Panc1 (cell line): ENCODE measurements around the gene SFN. TPM values are rescaled to one million over a fixed set of nuclear protein-coding genes. Genes with fewer than 3 reads are reported as not detected.
A peak's percentile ranks its signal among the peaks of the same experiment; 100 is the strongest.
"Not testable (repeated sequence)": the region's sequence is repeated elsewhere in the genome, so short reads cannot be mapped to it uniquely, and the experiment has no call there.

Experiments
- ATAC-seq: fragments of 200-7000 bp; cut with Tn5 transposase; 2 replicates; pipeline ENCODE4 v1.9.1; 2020; ENCODE audit warnings: mild to moderate bottlenecking, moderate library complexity
- BruUV-seq: library from RNA; stranded (reverse); fragments of 400-500 nt; replicated peaks from 2 replicates; lab custom pipeline; 2021; lab: Mats Ljungman, UMichigan
- CTCF ChIA-PET: fragments of 300-600 bp; sonication (Branson Sonifier 250); formaldehyde crosslinking; loops from one replicate; lab custom pipeline; 2022; ENCODE audit warnings: antibody characterized with exemption; lab: Charles Lee
- POLR2A ChIA-PET: fragments of 300-600 bp; sonication (Branson Sonifier 250); formaldehyde crosslinking; loops from one replicate; lab custom pipeline; 2022; ENCODE audit warnings: antibody characterized with exemption; lab: Charles Lee
- DNase-seq: peaks from one replicate; pipeline ENCODE4 v3.0.0-alpha.2; 2010; ENCODE audit warnings: low read depth, low spot score
- H3K27ac ChIP-seq: 2 replicates; pipeline ENCODE4 v1.5.1; 2011; ENCODE audit warnings: mild to moderate bottlenecking, low read length, inconsistent platforms
- H3K27me3 ChIP-seq: fragments of 200-500 bp; sonication (Bioruptor generic); 2 replicates; pipeline ENCODE4 v1.6.0; 2014; ENCODE audit warnings: low read length, inconsistent platforms; ENCODE audit not compliant: control insufficient read depth, insufficient read depth
- H3K36me3 ChIP-seq: fragments of 200-500 bp; sonication (Bioruptor generic); 2 replicates; pipeline ENCODE4 v1.5.1; 2014; ENCODE audit warnings: inconsistent platforms, mild to moderate bottlenecking, low read length, moderate library complexity; ENCODE audit not compliant: control insufficient read depth, insufficient read depth
- H3K4me1 ChIP-seq: 2 replicates; pipeline ENCODE4 v1.5.1; 2011; ENCODE audit warnings: inconsistent platforms, mild to moderate bottlenecking, low read length, moderate library complexity; ENCODE audit not compliant: control insufficient read depth, insufficient read depth
- H3K4me3 ChIP-seq, 2 experiments: 2 replicates each; pipeline ENCODE4 v1.5.1; 2011 to 2012; ENCODE audit warnings: low read depth in 2 of 2, low read length in 2 of 2, mild to moderate bottlenecking in 2 of 2, inconsistent platforms in 1 of 2, moderate library complexity in 1 of 2
- H3K9me3 ChIP-seq: fragments of 200-500 bp; sonication (Bioruptor generic); 2 replicates; pipeline ENCODE4 v1.5.1; 2014; ENCODE audit warnings: low read depth, mild to moderate bottlenecking, inconsistent platforms, low read length, moderate library complexity; ENCODE audit not compliant: control insufficient read depth, insufficient read depth
- POLR2AphosphoS5 ChIP-seq: IDR thresholded peaks from 2 replicates; pipeline ENCODE4 v1.6.1; 2012; ENCODE audit warnings: mild to moderate bottlenecking, low read depth, low read length, moderate library complexity
- SIN3A ChIP-seq: IDR thresholded peaks from 2 replicates; pipeline ENCODE4 v1.6.1; 2012; ENCODE audit warnings: low read depth, mild to moderate bottlenecking, low read length, moderate library complexity, borderline replicate concordance; ENCODE audit not compliant: insufficient read depth
- TCF7L2 ChIP-seq: IDR thresholded peaks from 2 replicates; pipeline ENCODE4 v1.6.1; 2011; ENCODE audit warnings: mild to moderate bottlenecking, low read depth, low read length, inconsistent platforms
- in situ Hi-C: cut with HindIII; loops from 2 replicates; pipeline ENCODE4 v1.10.0; 2016; ENCODE audit warnings: low sequenced_read_pairs, low pct_unique_long_range_greater_than_20kb
- intact Hi-C: fragments of 100-400 bp; cut with micrococcal nuclease; formaldehyde crosslinking; loops from one replicate; pipeline ENCODE4 v1.10.0; 2022; ENCODE audit not compliant: unreplicated experiment
- total RNA-seq: library from RNA; stranded (reverse); gene quantifications from one replicate; pipeline ENCODE4 v1.2.1, GENCODE V29; 2021; ENCODE audit not compliant: unreplicated experiment
- TF ChIP-seq, protein P1 (sequence below), 2 experiments: IDR thresholded peaks; 2 replicates each; pipeline ENCODE4 v1.6.1; 2011 to 2012; ENCODE audit warnings: low read depth in 2 of 2, control low read depth in 1 of 2, low read length in 1 of 2, mild to moderate bottlenecking in 1 of 2, moderate library complexity in 1 of 2; ENCODE audit not compliant: insufficient read depth in 1 of 2
- TF ChIP-seq, protein P2 (sequence below): fragments of 450-650 bp; IDR thresholded peaks from 2 replicates; pipeline ENCODE4 v1.5.1; 2017; ENCODE audit warnings: mild to moderate bottlenecking

Gene SFN
- total RNA-seq, 1 experiment from 2014 or later = 188 TPM

DNA sequence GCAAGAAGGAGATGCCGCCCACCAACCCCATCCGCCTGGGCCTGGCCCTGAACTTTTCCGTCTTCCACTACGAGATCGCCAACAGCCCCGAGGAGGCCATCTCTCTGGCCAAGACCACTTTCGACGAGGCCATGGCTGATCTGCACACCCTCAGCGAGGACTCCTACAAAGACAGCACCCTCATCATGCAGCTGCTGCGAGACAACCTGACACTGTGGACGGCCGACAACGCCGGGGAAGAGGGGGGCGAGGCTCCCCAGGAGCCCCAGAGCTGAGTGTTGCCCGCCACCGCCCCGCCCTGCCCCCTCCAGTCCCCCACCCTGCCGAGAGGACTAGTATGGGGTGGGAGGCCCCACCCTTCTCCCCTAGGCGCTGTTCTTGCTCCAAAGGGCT lies 732 bp downstream of the SFN start:
- CTCF ChIA-PET = interaction anchor here (0.7 kb wide), 1 partner anchor 75 kb away, joined by 3 read pairs; no protein-coding TSS in a partner anchor
- POLR2A ChIA-PET = no interaction called here
- BruUV-seq = no TSS peak
- DNase-seq = no peak
- no peaks in the 10 kb centered on the region for H3K27me3 ChIP-seq
- H3K4me1 ChIP-seq = peaks cover 18% of the 10 kb centered on the region
- no peaks in the 10 kb centered on the region; the same call in 1 of the 2 replicates for H3K36me3 ChIP-seq
- peak overlapping the region; percentile 72 to 89 for H3K4me3 ChIP-seq
- no peaks in the 10 kb centered on the region for H3K9me3 ChIP-seq
- in situ Hi-C loops (no loop called here), intact Hi-C loops (no loop called here)
- H3K27ac ChIP-seq = peak overlapping the region; percentile 94
- TF ChIP-seq POLR2AphosphoS5 = no peak
- 0 out of 2 replicates have a peak, but pooled peaks have one; percentile 48 for TF ChIP-seq SIN3A
- no peak for ATAC-seq

DNA sequence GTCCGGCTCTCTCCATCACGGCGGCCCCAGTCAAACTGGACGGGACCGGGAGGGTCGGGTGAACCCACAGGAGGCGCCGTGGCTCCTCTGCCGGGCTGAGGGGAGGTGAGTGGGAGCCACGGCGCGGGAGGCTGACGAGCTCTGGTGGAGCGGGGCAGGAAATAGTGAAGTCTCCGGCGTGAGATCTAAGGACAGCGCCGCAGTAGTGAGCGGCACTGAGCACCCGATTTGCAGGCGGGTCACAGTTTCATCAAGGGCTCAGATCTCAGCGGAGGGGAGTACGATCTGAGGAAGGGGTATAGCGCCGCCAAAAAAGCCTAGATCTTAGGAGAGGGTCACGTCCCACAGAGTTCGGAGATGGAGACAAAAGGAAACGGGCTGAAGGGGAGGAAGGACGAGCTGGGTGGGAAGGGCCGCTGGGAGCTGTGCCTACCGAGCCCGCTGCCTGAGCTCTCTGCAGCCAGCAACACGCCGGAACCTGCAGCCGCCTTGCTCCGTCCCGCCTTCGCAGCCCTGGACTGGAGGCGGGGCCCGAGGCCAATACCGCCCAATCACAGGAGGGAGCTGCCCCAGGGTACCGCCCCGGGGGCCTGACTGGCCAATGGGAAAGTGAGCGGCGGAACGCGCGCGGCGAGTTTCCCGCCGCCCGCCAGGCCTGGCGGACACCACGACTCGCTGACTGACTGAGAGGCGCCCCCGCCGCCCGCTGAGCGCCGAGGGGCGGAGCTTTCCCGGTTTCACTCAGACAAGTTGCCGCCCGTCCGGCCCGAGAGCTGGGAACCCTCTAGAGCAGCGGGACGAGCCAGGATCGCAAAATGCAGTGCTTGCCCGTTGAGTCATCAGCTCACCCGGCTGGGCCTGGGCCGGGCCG lies 1.9 kb downstream of the SFN start:
- in situ Hi-C loops = no loop called here
- peak overlapping the region; percentile 94 for H3K27ac ChIP-seq
- no peaks in the 10 kb centered on the region for H3K9me3 ChIP-seq
- peaks cover 18% of the 10 kb centered on the region for H3K4me1 ChIP-seq
- ChIA-PET CTCF (interaction anchor here (0.5 to 2.0 kb wide), 7 partner anchors 13 to 1362 kb away, joined by 3 to 12 read pairs (median 5); no protein-coding TSS in a partner anchor), POLR2A (interaction anchor here (0.5 to 1.1 kb wide), 6 partner anchors 9 to 168 kb away, joined by 3 to 14 read pairs (median 4); no protein-coding TSS in a partner anchor)
- no peaks in the 10 kb centered on the region for H3K27me3 ChIP-seq
- no peaks in the 10 kb centered on the region; the same call in 1 of the 2 replicates for H3K36me3 ChIP-seq
- peak overlapping the region; percentile 72 to 89 for H3K4me3 ChIP-seq
- BruUV-seq = no TSS peak
- peak; percentile 89 for ATAC-seq
- TF ChIP-seq TCF7L2 (peak; percentile 45; the same call in 1 of the 2 replicates), POLR2AphosphoS5 (peak; percentile 97), SIN3A (peak; percentile 87; the same call in 1 of the 2 replicates)
- TF ChIP-seq, protein P1, sequence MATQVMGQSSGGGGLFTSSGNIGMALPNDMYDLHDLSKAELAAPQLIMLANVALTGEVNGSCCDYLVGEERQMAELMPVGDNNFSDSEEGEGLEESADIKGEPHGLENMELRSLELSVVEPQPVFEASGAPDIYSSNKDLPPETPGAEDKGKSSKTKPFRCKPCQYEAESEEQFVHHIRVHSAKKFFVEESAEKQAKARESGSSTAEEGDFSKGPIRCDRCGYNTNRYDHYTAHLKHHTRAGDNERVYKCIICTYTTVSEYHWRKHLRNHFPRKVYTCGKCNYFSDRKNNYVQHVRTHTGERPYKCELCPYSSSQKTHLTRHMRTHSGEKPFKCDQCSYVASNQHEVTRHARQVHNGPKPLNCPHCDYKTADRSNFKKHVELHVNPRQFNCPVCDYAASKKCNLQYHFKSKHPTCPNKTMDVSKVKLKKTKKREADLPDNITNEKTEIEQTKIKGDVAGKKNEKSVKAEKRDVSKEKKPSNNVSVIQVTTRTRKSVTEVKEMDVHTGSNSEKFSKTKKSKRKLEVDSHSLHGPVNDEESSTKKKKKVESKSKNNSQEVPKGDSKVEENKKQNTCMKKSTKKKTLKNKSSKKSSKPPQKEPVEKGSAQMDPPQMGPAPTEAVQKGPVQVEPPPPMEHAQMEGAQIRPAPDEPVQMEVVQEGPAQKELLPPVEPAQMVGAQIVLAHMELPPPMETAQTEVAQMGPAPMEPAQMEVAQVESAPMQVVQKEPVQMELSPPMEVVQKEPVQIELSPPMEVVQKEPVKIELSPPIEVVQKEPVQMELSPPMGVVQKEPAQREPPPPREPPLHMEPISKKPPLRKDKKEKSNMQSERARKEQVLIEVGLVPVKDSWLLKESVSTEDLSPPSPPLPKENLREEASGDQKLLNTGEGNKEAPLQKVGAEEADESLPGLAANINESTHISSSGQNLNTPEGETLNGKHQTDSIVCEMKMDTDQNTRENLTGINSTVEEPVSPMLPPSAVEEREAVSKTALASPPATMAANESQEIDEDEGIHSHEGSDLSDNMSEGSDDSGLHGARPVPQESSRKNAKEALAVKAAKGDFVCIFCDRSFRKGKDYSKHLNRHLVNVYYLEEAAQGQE (IDR thresholded peaks at IDR 0.05; ENCODE audit: insufficient read depth in 1 of 2, low read depth in 2 of 2, low read length in 1 of 2) = peak in 1 of 2 experiments; percentile 70; a peak in 1 of 4 replicates
- TF ChIP-seq, protein P2, sequence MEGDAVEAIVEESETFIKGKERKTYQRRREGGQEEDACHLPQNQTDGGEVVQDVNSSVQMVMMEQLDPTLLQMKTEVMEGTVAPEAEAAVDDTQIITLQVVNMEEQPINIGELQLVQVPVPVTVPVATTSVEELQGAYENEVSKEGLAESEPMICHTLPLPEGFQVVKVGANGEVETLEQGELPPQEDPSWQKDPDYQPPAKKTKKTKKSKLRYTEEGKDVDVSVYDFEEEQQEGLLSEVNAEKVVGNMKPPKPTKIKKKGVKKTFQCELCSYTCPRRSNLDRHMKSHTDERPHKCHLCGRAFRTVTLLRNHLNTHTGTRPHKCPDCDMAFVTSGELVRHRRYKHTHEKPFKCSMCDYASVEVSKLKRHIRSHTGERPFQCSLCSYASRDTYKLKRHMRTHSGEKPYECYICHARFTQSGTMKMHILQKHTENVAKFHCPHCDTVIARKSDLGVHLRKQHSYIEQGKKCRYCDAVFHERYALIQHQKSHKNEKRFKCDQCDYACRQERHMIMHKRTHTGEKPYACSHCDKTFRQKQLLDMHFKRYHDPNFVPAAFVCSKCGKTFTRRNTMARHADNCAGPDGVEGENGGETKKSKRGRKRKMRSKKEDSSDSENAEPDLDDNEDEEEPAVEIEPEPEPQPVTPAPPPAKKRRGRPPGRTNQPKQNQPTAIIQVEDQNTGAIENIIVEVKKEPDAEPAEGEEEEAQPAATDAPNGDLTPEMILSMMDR = no peak
- intact Hi-C loops = no loop called here
- peak; percentile 88 for DNase-seq

DNA sequence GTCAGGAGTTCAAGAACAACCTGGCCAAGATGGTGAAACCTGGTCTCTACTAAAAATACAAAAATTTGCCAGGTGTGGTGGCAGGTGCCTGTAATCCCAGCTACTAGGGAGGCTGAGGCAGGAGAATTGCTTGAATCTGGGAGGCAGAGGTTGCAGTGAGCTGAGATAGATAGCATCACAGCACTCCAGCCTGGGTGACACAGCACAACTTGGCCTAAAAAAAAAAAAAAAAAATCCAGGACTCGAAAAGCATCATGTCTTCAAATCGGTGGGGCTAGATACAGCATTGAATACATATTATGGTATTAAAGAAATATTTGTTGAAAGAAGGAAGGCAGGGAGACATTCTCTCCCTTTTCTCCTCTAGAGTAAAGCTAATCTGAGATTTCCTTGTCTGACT lies 10.1 kb downstream of the SFN start:
- POLR2A ChIA-PET = interaction anchor here (0.9 kb wide), 1 partner anchor 8 kb away, joined by 3 read pairs; no protein-coding TSS in a partner anchor
- CTCF ChIA-PET = interaction anchor here (0.7 kb wide), 1 partner anchor 18 kb away, joined by 6 read pairs; no protein-coding TSS in a partner anchor
- H3K9me3 ChIP-seq, DNase-seq, H3K36me3 ChIP-seq, in situ Hi-C loops, H3K27ac ChIP-seq, ATAC-seq, BruUV-seq, intact Hi-C loops, H3K27me3 ChIP-seq, H3K4me1 ChIP-seq, H3K4me3 ChIP-seq: not testable (repeated sequence)
